ENCODE measurements around the gene IFITM5.
"Not testable (repeated sequence)": the region's sequence is repeated elsewhere in the genome, so short reads cannot be mapped to it uniquely, and the experiment has no call there.

The IFITM5 gene

DNA sequence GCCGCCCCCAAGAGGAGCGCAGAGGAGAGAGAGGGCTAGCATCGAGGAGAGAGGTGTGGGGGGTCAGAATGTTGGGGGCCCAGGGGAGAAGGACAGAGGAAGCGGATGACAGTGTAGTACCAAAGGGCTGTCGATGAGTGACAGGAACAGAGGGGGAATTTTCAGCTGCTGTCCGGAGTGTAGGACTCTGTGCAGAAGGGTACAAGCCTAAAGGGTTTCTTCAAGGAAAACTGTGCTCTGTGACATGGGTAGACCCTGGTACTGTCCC is 26.5 kb downstream of the IFITM5 start:
- Histone ChIP-seq H3K27me3 (replicated peaks) (peaks cover 6% of the 10 kb centered on the region), H3K4me3 (ENCODE audit: low read depth, low read length) (no peak overlapping the region), H3K27ac (no peak overlapping the region), H3K36me3 (replicated peaks) (no peaks in the 10 kb centered on the region)
- in situ Hi-C loops (cut with HindIII; ENCODE audit: low pct_ligation_motif_present, low sequenced_read_pairs): no loop called here
- TF ChIP-seq, protein P1, sequence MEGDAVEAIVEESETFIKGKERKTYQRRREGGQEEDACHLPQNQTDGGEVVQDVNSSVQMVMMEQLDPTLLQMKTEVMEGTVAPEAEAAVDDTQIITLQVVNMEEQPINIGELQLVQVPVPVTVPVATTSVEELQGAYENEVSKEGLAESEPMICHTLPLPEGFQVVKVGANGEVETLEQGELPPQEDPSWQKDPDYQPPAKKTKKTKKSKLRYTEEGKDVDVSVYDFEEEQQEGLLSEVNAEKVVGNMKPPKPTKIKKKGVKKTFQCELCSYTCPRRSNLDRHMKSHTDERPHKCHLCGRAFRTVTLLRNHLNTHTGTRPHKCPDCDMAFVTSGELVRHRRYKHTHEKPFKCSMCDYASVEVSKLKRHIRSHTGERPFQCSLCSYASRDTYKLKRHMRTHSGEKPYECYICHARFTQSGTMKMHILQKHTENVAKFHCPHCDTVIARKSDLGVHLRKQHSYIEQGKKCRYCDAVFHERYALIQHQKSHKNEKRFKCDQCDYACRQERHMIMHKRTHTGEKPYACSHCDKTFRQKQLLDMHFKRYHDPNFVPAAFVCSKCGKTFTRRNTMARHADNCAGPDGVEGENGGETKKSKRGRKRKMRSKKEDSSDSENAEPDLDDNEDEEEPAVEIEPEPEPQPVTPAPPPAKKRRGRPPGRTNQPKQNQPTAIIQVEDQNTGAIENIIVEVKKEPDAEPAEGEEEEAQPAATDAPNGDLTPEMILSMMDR (IDR thresholded peaks at IDR 0.05; ENCODE audit: low read depth, low read length, missing control alignments): no peak
- DNase-seq: no peak

GRCh38 chr11:272195-272930 is 27.0 kb downstream of the IFITM5 start:
- in situ Hi-C loops (cut with HindIII; ENCODE audit: low pct_ligation_motif_present, low sequenced_read_pairs): no loop called here
- Histone ChIP-seq H3K27ac (no peak overlapping the region), H3K27me3 (replicated peaks) (peaks cover 5% of the 10 kb centered on the region), H3K4me3 (ENCODE audit: low read depth, low read length) (no peak overlapping the region), H3K36me3 (replicated peaks) (no peaks in the 10 kb centered on the region)
- no peak for DNase-seq
- TF ChIP-seq, protein P1 (IDR thresholded peaks at IDR 0.05; ENCODE audit: low read depth, low read length, missing control alignments): no peak

GRCh38 chr11:271319-271715 is 28.0 kb downstream of the IFITM5 start:
- peaks cover 2% of the 10 kb centered on the region for H3K27me3 ChIP-seq (replicated peaks)
- TF ChIP-seq, protein P1 (IDR thresholded peaks at IDR 0.05; ENCODE audit: low read depth, low read length, missing control alignments): no peak
- H3K36me3 ChIP-seq (replicated peaks): no peaks in the 10 kb centered on the region
- no peak overlapping the region for H3K27ac ChIP-seq
- DNase-seq: no peak
- in situ Hi-C loops (cut with HindIII; ENCODE audit: low pct_ligation_motif_present, low sequenced_read_pairs): no loop called here
- no peak overlapping the region for H3K4me3 ChIP-seq (ENCODE audit: low read depth, low read length)

DNA sequence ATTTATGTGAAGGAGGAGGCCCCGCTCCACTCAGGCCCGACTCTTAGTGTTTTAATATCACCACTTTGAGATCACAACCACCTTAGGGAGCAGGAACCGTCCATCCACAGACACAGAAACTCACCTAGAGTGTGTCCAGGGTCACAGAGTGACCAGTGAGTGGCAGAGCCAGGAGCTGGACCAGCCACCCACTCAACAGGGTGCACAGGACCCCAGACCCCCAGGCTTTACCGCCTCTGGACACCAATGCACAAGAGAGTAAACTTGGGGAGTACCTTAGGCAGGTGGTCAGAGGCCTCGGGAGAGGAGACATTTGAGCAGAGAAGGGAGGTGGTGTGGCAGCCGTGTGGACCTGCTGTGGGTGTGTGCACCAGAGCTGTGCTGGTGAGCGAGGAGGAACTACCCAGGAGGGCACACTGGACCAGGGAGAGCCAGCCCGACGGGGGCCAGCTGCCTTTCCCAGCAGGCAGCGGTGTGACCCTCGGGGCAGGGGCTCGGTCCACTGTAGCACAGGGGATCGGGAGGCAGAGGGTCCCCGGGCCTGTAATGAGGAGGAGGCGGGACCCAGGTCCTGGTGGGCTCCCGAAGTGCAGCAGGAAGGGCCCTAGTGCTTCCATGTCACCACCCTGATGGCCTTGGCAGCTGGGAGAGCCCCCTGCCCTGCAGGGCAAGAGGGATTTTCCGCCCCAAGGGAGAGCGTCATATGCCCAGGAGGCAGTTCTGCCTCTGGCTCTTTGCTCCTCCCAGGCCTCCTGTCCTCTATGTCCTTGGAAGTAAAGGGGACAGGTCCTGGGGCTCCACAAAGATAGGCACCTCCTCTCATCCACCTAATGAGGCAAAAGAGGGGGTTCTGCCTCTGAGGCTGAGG is 28.6 kb downstream of the IFITM5 start:
- DNase-seq: no peak
- TF ChIP-seq, protein P1 (IDR thresholded peaks at IDR 0.05; ENCODE audit: low read depth, low read length, missing control alignments): no peak
- in situ Hi-C loops (cut with HindIII; ENCODE audit: low pct_ligation_motif_present, low sequenced_read_pairs): no loop called here
- Histone ChIP-seq H3K4me3 (ENCODE audit: low read depth, low read length) (no peak overlapping the region), H3K27me3 (replicated peaks) (no peaks in the 10 kb centered on the region), H3K36me3 (replicated peaks) (no peaks in the 10 kb centered on the region), H3K27ac (no peak overlapping the region)

GRCh38 chr11:269146-269890 is 30.0 kb downstream of the IFITM5 start:
- DNase-seq: no peak
- TF ChIP-seq, protein P1 (IDR thresholded peaks at IDR 0.05; ENCODE audit: low read depth, low read length, missing control alignments): no peak
- no peaks in the 10 kb centered on the region for H3K27me3 ChIP-seq (replicated peaks)
- in situ Hi-C loops (cut with HindIII; ENCODE audit: low pct_ligation_motif_present, low sequenced_read_pairs): no loop called here
- H3K4me3 ChIP-seq (ENCODE audit: low read depth, low read length): no peak overlapping the region
- no peaks in the 10 kb centered on the region for H3K36me3 ChIP-seq (replicated peaks)
- H3K27ac ChIP-seq: no peak overlapping the region

DNA sequence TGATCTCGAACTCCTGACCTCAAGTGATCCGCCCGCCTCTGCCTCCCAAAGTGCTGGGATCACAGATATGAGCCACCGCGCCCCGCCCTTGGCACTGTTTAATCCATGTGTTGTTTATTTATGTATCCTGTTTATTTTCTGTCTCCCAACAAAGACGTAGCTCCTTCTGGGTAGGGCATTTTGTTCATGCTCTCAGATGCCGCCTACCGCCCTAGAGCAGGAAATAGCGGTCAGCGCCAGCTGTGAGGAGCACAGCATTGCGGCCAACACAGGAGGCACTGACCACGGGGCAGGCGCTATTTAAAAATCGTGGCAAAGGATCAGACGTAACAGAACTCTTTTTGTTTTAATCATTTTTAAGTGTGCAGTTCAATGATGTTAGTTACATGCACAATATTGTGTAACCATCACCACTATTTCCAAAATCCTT is 30.6 kb downstream of the IFITM5 start:
- H3K27ac ChIP-seq; H3K36me3 ChIP-seq (replicated peaks); in situ Hi-C loops (cut with HindIII; ENCODE audit: low pct_ligation_motif_present, low sequenced_read_pairs); H3K4me3 ChIP-seq (ENCODE audit: low read depth, low read length); H3K27me3 ChIP-seq (replicated peaks): not testable (repeated sequence)
- peak; percentile 26 for DNase-seq
